HepG2 (cell line): ENCODE data around the gene BPI. TPM values are rescaled to one million over a fixed set of nuclear protein-coding genes. Genes with fewer than 3 reads are reported as not detected.

ENCODE experiments used
- ADNP ChIP-seq: sonication (generic); formaldehyde crosslinking; IDR thresholded peaks from 2 replicates; pipeline ENCODE4 v1.4.0; 2020; ENCODE audit warnings: missing genetic modification reagents
- ATF7-NPFF ChIP-seq: sonication (generic); formaldehyde crosslinking; IDR thresholded peaks from 2 replicates; pipeline ENCODE4 v1.8.1; 2023; ENCODE audit warnings: mild to moderate bottlenecking, low read depth, missing genetic modification reagents, moderate library complexity
- FOXM1 ChIP-seq: sonication (generic); formaldehyde crosslinking; IDR thresholded peaks from 2 replicates; pipeline ENCODE4 v1.5.0; 2020; ENCODE audit warnings: missing genetic modification reagents
- HOXA5 ChIP-seq: sonication (generic); formaldehyde crosslinking; IDR thresholded peaks from 2 replicates; pipeline ENCODE4 v1.4.0; 2020; ENCODE audit warnings: missing genetic modification reagents
- MLLT10 ChIP-seq: sonication (generic); formaldehyde crosslinking; IDR thresholded peaks from 2 replicates; pipeline ENCODE4 v1.4.0; 2020; ENCODE audit warnings: missing genetic modification reagents
- MTA3 ChIP-seq: sonication (generic); formaldehyde crosslinking; IDR thresholded peaks from 2 replicates; pipeline ENCODE4 v1.4.0; 2020; ENCODE audit warnings: missing genetic modification reagents
- SNAI1 ChIP-seq: sonication (generic); formaldehyde crosslinking; IDR thresholded peaks from 2 replicates; pipeline ENCODE4 v1.5.0; 2020; ENCODE audit warnings: mild to moderate bottlenecking, missing genetic modification reagents, borderline replicate concordance
- ZIK1 ChIP-seq: sonication (generic); formaldehyde crosslinking; IDR thresholded peaks from 2 replicates; pipeline ENCODE4 v1.5.0; 2020; ENCODE audit warnings: mild to moderate bottlenecking, low read depth, missing genetic modification reagents, borderline replicate concordance
- ZNF441 ChIP-seq: sonication (generic); formaldehyde crosslinking; IDR thresholded peaks from 2 replicates; pipeline ENCODE4 v1.7.0; 2021; ENCODE audit warnings: missing genetic modification reagents, borderline replicate concordance
- ZNF772 ChIP-seq: sonication (generic); formaldehyde crosslinking; IDR thresholded peaks from 2 replicates; pipeline ENCODE4 v1.5.0; 2020; ENCODE audit warnings: mild to moderate bottlenecking, missing genetic modification reagents
- polyA plus RNA-seq, 8 experiments: library from polyadenylated mRNA; depleted of rRNA in 3 of 8; stranded (reverse) in 7 of 8; unstranded in 1 of 8; fragments of >200 nt; fragmentation: Illumina TruSeq in 4 of 8; extraction: Trizol in 4 of 8; gene quantifications; 2 replicates each; pipeline versions ENCODE4 v1.2.1 to v1.2.3, GENCODE V29; 2011 to 2016; ENCODE audit warnings: low read depth in 4 of 8, missing spikeins in 1 of 8, mixed read lengths in 1 of 8; ENCODE audit not compliant: insufficient read depth in 1 of 8
- total RNA-seq, 5 experiments: library from RNA; depleted of rRNA; stranded (reverse); fragments of >200 nt; fragmentation: Illumina TruSeq; extraction: Trizol; gene quantifications; 2 replicates each; pipeline ENCODE4 v1.2.3, GENCODE V29; 2016; ENCODE audit warnings: low read depth in 1 of 5
- TF ChIP-seq, protein P1 (sequence below): sonication (generic); formaldehyde crosslinking; IDR thresholded peaks from 2 replicates; pipeline ENCODE4 v1.5.1; 2020; ENCODE audit warnings: missing genetic modification reagents, mild to moderate bottlenecking, borderline replicate concordance
- TF ChIP-seq, protein P2 (sequence below): sonication (generic); formaldehyde crosslinking; IDR thresholded peaks from 2 replicates; pipeline ENCODE4 v1.5.0; 2020; ENCODE audit warnings: missing genetic modification reagents
- TF ChIP-seq, protein P3 (sequence below): sonication (generic); formaldehyde crosslinking; IDR thresholded peaks from 2 replicates; pipeline ENCODE4 v1.8.0; 2022; ENCODE audit warnings: mild to moderate bottlenecking, missing genetic modification reagents, moderate library complexity
- TF ChIP-seq, protein P4 (sequence below): sonication (generic); formaldehyde crosslinking; IDR thresholded peaks from 2 replicates; pipeline ENCODE4 v1.8.0; 2022; ENCODE audit warnings: mild to moderate bottlenecking, missing genetic modification reagents, moderate library complexity
- TF ChIP-seq, protein P5 (sequence below): sonication (generic); formaldehyde crosslinking; IDR thresholded peaks from 2 replicates; pipeline ENCODE4 v1.5.0; 2020; ENCODE audit warnings: missing genetic modification reagents
- TF ChIP-seq, protein P6 (sequence below): sonication (generic); formaldehyde crosslinking; IDR thresholded peaks from 2 replicates; pipeline ENCODE4 v1.4.0; 2020; ENCODE audit warnings: missing genetic modification reagents

BPI gene
- total and polyA plus RNA-seq, 2 of the 13 experiments (the other 11 are each of a cell fraction or from before 2014, with no cell fraction given) = not detected

DNA sequence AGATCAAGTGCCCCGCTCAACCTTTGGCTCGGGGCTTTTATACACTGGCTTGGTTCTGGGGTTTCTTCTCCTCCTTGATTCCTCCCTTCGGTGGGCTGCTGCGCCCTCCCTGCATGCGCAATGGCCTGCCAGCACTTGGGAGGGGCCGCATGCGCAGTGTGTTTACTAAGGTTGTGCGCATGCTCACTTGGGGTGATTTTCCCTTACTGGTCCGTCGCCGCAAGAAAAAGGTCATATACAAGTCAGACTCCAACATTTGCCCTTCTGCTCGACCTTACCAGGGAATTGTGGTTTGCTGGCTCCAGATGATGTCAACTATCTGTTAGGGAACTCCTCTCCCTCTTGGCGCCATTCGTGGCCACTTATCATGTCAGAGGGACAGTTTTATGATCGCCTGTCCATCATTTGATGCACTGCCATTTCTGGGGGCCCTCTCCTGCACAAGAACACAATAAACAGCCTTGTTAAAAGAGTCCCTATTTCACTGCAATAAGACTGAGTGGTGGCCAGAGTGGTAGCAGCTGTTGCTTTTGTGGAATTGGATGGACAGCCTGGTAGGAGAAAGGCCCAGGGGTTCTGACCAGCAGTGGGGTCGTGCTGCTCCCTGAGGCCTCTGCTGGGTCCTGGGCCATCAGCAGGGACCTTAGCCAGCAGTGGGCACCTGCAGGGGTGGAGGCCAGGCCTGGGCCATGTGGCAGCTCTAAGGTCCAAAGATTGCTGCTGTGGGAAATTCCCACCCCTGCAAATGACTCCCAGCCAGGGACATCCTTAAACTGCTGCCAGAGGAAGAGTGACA is 39.6 kb downstream of the BPI start (continued):
- TF ChIP-seq, protein P1, sequence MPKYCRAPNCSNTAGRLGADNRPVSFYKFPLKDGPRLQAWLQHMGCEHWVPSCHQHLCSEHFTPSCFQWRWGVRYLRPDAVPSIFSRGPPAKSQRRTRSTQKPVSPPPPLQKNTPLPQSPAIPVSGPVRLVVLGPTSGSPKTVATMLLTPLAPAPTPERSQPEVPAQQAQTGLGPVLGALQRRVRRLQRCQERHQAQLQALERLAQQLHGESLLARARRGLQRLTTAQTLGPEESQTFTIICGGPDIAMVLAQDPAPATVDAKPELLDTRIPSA (CRISPR knock-in tag) = no peak
- TF ChIP-seq SNAI1 (CRISPR knock-in tag) (no peak), ZNF772 (peak; percentile 86), MTA3 (no peak), HOXA5 (peak; percentile 72; the same call in 1 of the 2 replicates), ZIK1 (CRISPR knock-in tag) (0 out of 2 replicates have a peak, but pooled peaks have one; percentile 43), ZNF441 (CRISPR knock-in tag) (peak; percentile 76), MLLT10 (CRISPR knock-in tag) (no peak), FOXM1 (CRISPR knock-in tag) (no peak), ADNP (CRISPR knock-in tag) (no peak), ATF7-NPFF (CRISPR knock-in tag) (peak; percentile 52)
- TF ChIP-seq, protein P2, sequence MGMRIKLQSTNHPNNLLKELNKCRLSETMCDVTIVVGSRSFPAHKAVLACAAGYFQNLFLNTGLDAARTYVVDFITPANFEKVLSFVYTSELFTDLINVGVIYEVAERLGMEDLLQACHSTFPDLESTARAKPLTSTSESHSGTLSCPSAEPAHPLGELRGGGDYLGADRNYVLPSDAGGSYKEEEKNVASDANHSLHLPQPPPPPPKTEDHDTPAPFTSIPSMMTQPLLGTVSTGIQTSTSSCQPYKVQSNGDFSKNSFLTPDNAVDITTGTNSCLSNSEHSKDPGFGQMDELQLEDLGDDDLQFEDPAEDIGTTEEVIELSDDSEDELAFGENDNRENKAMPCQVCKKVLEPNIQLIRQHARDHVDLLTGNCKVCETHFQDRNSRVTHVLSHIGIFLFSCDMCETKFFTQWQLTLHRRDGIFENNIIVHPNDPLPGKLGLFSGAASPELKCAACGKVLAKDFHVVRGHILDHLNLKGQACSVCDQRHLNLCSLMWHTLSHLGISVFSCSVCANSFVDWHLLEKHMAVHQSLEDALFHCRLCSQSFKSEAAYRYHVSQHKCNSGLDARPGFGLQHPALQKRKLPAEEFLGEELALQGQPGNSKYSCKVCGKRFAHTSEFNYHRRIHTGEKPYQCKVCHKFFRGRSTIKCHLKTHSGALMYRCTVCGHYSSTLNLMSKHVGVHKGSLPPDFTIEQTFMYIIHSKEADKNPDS (CRISPR knock-in tag) = no peak
- TF ChIP-seq, protein P3, sequence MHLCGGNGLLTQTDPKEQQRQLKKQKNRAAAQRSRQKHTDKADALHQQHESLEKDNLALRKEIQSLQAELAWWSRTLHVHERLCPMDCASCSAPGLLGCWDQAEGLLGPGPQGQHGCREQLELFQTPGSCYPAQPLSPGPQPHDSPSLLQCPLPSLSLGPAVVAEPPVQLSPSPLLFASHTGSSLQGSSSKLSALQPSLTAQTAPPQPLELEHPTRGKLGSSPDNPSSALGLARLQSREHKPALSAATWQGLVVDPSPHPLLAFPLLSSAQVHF = no peak
- TF ChIP-seq, protein P4, sequence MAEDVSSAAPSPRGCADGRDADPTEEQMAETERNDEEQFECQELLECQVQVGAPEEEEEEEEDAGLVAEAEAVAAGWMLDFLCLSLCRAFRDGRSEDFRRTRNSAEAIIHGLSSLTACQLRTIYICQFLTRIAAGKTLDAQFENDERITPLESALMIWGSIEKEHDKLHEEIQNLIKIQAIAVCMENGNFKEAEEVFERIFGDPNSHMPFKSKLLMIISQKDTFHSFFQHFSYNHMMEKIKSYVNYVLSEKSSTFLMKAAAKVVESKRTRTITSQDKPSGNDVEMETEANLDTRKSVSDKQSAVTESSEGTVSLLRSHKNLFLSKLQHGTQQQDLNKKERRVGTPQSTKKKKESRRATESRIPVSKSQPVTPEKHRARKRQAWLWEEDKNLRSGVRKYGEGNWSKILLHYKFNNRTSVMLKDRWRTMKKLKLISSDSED (CRISPR knock-in tag) = no peak
- TF ChIP-seq, protein P5, sequence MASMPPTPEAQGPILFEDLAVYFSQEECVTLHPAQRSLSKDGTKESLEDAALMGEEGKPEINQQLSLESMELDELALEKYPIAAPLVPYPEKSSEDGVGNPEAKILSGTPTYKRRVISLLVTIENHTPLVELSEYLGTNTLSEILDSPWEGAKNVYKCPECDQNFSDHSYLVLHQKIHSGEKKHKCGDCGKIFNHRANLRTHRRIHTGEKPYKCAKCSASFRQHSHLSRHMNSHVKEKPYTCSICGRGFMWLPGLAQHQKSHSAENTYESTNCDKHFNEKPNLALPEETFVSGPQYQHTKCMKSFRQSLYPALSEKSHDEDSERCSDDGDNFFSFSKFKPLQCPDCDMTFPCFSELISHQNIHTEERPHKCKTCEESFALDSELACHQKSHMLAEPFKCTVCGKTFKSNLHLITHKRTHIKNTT = no peak
- TF ChIP-seq, protein P6, sequence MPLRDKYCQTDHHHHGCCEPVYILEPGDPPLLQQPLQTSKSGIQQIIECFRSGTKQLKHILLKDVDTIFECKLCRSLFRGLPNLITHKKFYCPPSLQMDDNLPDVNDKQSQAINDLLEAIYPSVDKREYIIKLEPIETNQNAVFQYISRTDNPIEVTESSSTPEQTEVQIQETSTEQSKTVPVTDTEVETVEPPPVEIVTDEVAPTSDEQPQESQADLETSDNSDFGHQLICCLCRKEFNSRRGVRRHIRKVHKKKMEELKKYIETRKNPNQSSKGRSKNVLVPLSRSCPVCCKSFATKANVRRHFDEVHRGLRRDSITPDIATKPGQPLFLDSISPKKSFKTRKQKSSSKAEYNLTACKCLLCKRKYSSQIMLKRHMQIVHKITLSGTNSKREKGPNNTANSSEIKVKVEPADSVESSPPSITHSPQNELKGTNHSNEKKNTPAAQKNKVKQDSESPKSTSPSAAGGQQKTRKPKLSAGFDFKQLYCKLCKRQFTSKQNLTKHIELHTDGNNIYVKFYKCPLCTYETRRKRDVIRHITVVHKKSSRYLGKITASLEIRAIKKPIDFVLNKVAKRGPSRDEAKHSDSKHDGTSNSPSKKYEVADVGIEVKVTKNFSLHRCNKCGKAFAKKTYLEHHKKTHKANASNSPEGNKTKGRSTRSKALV (CRISPR knock-in tag) = peak; percentile 81; the same call in 1 of the 2 replicates
